Measurements from ENCODE around the gene CST4.
"Not testable (repeated sequence)": the region's sequence is repeated elsewhere in the genome, so short reads cannot be mapped to it uniquely, and the experiment has no call there.

Gene CST4

GRCh38 chr20:23649242-23649641 lies 39.6 kb downstream of the CST4 start:
- DNase-seq (ENCODE audit: low read depth) = no peak

GRCh38 chr20:23647346-23647745 lies 41.5 kb downstream of the CST4 start:
- no peak overlapping the region for H3K4me3 ChIP-seq (ENCODE audit: low read depth, low read length)
- no peak for DNase-seq (ENCODE audit: low read depth)

More at GRCh38 chr20:23649242-23649641, 39.6 kb downstream of the CST4 start:
- no peak overlapping the region for H3K4me3 ChIP-seq (ENCODE audit: low read depth, low read length)

GRCh38 chr20:23646106-23646873 lies 42.5 kb downstream of the CST4 start:
- H3K4me3 ChIP-seq (ENCODE audit: low read depth, low read length) = no peak overlapping the region
- DNase-seq (ENCODE audit: low read depth) = no peak

DNA sequence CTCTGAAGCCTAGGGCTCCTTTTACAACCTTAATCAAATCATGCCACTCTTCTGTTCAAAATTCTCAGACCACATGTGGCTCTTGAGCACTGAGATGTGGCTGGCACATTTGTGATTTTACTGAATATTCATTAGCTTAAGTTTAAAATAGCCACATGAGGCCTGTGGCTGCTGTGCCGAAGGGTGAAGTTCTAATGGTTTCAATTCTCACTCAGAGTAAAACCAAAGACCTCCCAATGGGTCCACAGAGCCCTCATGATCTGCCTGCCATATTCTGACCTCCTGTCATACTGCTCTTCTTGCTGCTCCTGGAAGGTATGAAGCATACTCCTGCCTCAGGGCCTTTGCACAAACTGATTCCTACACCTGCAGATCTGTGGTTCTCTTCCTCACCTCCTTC lies 43.3 kb downstream of the CST4 start:
- no peak for DNase-seq (ENCODE audit: low read depth)
- no peak overlapping the region for H3K4me3 ChIP-seq (ENCODE audit: low read depth, low read length)

DNA sequence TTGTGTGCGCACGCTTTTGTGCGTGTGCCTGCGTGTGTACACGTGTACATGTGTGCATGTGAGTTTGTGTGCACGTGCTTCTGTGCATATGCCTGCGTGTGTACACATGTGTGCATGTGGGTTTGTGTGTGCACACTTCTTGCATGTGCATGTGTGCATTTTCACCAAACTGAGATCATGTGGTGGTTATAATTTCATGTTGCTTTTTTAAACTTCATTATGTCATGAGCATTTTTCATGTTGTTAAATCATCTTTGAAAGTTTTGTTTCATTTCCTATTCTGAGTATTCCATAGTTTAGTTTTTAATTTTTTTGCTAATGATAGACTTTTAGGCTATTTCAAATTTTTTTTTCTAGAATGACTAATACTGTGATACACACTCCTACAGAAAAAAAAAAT lies 44.7 kb downstream of the CST4 start:
- no peak for DNase-seq (ENCODE audit: low read depth)
- H3K4me3 ChIP-seq (ENCODE audit: low read depth, low read length) = no peak overlapping the region

DNA sequence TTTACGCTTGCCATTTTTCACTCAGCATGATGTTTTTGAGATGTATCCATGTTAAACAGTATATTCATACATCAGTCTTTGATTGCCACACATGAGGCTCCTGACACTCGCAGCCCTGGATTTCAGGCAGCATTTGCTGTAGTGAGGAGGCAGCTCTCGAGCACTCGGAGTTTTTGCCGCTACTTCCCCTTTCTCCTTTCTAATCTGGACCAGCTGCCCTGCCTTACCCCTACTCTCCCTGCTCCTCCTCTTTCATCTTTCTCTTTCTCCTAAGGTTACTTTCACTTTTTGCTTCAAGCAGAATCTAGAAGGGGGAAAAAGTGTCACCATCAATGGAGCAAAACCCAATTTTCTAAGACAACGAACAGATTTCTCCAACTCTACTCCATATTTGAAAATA lies 45.2 kb downstream of the CST4 start:
- DNase-seq (ENCODE audit: low read depth) = no peak
- H3K4me3 ChIP-seq (ENCODE audit: low read depth, low read length) = no peak overlapping the region

- H3K4me3 ChIP-seq (ENCODE audit: low read depth, low read length) = no peak overlapping the region
- peak; percentile 80 for DNase-seq (ENCODE audit: low read depth)
These were observed 46.7 kb downstream of the CST4 start for GRCh38 chr20:23641936-23642751.

DNA sequence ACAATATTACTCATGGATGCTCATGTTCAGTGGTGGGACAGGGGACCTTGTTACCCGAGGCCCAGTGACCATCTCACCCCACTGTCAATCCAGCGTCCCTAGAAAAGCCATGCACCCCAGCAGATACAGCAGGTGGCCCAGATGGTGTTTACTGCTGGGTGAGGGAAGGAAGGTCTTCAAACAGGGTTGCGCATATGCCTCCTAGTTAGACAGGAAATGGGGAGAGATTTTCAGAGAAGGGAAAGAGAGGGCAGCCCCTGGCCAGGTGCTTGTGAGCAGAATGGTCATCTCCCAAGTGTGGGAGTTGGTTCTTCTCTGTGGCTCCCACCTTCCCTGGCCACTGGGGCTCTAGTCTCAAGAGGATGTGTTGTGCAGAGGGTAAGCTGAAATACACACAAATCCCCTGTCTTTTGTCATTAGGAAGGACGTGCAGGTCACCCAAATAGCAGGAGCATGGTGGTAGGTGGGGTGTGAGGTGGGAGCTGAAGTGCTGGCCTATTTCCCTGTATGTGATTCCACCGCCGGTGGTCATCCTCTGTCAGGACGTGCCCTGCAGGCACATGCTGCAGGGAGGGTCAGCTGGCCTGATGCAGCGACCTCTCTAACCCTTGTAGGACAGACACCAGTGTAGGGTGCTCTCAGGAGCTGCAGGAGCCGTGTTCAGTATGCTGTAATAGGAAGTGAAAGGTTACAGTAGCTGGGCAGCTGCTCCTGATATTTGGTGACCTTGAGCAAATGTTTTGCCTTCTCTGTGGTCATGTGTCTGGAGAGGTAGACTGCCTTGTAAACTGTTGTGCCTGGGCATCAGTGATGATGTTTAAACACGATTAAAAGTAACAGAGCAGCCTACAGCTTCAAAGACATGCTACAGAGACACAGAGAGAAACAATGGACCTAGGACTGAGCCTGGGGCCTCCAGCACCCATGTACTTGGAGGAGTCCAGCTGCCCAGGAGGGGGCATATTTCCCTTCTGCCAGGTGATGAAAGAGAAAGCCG lies 47.9 kb downstream of the CST4 start:
- H3K4me3 ChIP-seq (ENCODE audit: low read depth, low read length) = no peak overlapping the region
- DNase-seq (ENCODE audit: low read depth) = no peak

DNA sequence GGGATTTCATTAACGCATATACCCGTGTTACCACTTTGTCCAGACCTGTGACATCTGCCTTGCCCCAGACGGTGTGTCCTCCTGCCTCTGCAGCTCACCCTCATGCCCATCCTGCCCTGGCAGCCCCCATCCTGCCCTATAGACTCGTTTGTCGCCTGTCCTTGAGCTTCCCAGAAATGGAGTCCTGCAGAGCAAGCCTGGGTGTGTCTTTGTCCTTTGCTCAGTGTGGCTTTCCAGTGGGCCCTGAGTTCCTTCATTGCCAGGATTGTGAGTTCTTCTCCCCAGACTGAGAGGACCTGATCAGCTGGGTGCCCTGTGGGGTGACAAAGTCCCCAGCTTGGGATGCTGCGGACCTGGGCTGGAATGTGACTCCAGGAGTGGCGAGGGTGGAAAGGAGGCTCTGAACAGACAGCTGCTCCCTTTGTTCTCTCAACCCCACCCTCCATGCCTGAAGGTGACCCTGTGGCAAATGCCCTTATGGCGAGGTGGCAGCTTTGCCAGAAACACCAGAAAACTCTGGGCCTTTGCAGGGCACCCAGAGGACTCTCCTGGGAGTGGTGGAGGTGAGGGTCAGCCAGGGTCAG lies 48.7 kb downstream of the CST4 start:
- no peak for DNase-seq (ENCODE audit: low read depth)
- no peak overlapping the region for H3K4me3 ChIP-seq (ENCODE audit: low read depth, low read length)

GRCh38 chr20:23639490-23639958 lies 49.3 kb downstream of the CST4 start:
- H3K4me3 ChIP-seq (ENCODE audit: low read depth, low read length) = no peak overlapping the region
- no peak for DNase-seq (ENCODE audit: low read depth)

DNA sequence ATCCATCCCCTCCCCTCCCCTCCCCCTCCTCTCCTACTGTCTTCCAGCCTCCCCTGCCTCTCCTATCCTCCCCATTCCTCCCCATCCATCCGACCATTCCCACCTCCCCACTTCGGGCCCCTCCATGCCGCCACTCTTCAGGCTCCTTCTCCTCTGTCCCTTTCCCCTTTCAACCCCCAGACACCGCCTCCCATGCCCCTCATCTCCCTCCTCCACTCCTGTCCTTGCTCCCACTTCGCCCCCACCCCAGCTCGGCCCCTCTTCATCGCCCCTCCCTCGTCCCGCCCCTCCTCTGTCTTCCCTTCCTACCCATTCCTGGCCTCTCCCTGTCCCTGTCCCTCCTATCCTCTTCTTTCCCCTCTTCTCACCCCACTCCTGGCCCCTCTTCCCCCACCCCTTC lies 50.5 kb downstream of the CST4 start:
- no peak for DNase-seq (ENCODE audit: low read depth)
- H3K4me3 ChIP-seq (ENCODE audit: low read depth, low read length) = no peak overlapping the region

DNA sequence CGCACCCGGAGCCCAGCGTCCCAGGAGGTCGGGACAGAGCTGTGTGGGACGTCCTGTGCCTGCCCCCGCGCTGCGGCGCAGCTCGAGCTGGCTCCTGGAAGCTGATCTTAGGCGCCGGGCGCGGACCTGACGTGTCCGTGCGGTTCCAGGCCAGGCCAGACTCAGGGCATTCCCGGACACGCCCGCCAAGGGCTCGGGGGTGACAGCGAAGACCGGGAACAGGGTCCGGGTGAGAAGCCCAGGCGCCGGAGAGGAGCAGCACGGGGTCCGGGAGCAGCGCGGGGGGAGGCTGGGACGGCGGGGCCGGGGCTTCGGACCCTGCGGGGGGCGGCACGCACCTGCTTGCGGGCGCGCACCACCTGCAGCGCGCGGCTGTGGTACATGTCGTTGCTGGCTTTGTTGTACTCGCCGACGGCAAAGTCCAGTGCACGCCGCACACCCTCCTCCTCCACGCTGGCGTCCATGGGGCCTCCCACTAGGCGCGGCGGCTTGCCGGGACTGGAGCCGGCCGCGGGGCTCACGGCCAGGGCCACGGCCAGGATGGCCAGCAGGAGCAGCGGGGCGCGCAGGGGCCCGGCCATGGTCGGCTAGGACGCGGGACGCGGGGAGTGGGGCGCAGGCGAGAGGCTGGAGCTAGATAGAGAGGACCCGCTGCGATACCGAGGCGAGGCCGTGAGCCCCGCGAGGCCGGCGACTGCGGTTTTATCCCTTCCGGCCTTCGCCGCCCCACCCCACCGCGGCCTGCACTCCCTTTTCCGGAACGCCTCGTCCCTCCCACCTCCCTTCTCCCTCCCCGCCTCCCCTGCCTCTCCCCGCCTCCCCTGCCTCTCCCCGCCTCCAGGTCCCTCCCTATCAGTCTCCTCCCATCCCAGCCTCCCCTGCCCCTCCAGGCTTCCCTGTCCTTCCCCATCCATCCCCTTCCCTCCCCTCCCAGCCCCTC lies 51.3 kb downstream of the CST4 start, which contains the start of gene CST3:
TSS of gene CST3 (minus strand) at position 674 of the 940 bp plus-strand sequence. CDS start at position 581, 93 bp downstream.
- peak within 1 kb of the TSS; percentile 83 for H3K4me3 ChIP-seq (ENCODE audit: low read depth, low read length)
- peak; percentile 64 for DNase-seq (ENCODE audit: low read depth)

DNA sequence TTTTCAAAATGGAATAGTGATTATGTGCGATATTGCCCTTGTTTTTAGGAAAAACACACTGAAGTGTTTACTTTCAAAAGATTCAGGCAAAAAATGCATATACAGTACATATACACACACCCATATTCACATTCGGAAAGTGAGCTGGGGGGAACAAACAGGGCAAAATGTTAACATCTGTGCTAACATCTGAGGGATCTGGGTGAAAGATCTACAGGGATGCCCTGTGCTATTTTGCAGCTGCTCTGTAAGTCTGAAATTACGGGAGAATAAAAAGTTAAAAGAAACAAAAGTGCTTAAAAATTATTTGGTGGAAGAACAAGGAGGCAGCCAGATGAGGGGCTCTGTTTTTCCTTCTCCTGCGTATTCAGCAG lies 51.9 kb downstream of the CST4 start:
- peak overlapping the region; percentile 83 for H3K4me3 ChIP-seq (ENCODE audit: low read depth, low read length)
- no peak for DNase-seq (ENCODE audit: low read depth)

- DNase-seq (ENCODE audit: low read depth) = no peak
- H3K4me3 ChIP-seq (ENCODE audit: low read depth, low read length) = peak overlapping the region; percentile 83
These were observed 52.5 kb downstream of the CST4 start for GRCh38 chr20:23636182-23636907.

GRCh38 chr20:23635768-23636090 lies 53.1 kb downstream of the CST4 start:
- H3K4me3 ChIP-seq (ENCODE audit: low read depth, low read length); DNase-seq (ENCODE audit: low read depth): not testable (repeated sequence)

All from skeletal muscle cell (primary cell).